ENCODE measurements around the gene IGF2.

The IGF2 gene

GRCh38 chr11:2149460-2149859 is 10.3 kb upstream of the IGF2 start:
- Histone ChIP-seq H3K36me3 (ENCODE audit: control insufficient read depth, insufficient read depth, low read length) (no peaks in the 10 kb centered on the region), H3K4me3 (replicated peaks; ENCODE audit: low read depth, low read length) (no peak overlapping the region), H3K27me3 (replicated peaks; ENCODE audit: control insufficient read depth, insufficient read depth, low read length) (peaks cover 4% of the 10 kb centered on the region; the same call in 1 of the 2 replicates)
- DNase-seq (ENCODE audit: extremely low read depth, insufficient read length) = no peak
- TF ChIP-seq CTCF (IDR thresholded peaks at IDR 0.05; ENCODE audit: insufficient read depth, low read length, poor library complexity, severe bottlenecking) = no peak

GRCh38 chr11:2148595-2148994 is 9.4 kb upstream of the IGF2 start:
- Histone ChIP-seq H3K27me3 (replicated peaks; ENCODE audit: control insufficient read depth, insufficient read depth, low read length) (peaks cover 4% of the 10 kb centered on the region; the same call in 1 of the 2 replicates), H3K36me3 (ENCODE audit: control insufficient read depth, insufficient read depth, low read length) (no peaks in the 10 kb centered on the region), H3K4me3 (replicated peaks; ENCODE audit: low read depth, low read length) (no peak overlapping the region)
- no peak for DNase-seq (ENCODE audit: extremely low read depth, insufficient read length)
- TF ChIP-seq CTCF (IDR thresholded peaks at IDR 0.05; ENCODE audit: insufficient read depth, low read length, poor library complexity, severe bottlenecking) = no peak

GRCh38 chr11:2147391-2147790 is 8.2 kb upstream of the IGF2 start:
- TF ChIP-seq CTCF (IDR thresholded peaks at IDR 0.05; ENCODE audit: insufficient read depth, low read length, poor library complexity, severe bottlenecking) = no peak
- H3K36me3 ChIP-seq (ENCODE audit: control insufficient read depth, insufficient read depth, low read length) = no peaks in the 10 kb centered on the region
- no peak for DNase-seq (ENCODE audit: extremely low read depth, insufficient read length)
- H3K27me3 ChIP-seq (replicated peaks; ENCODE audit: control insufficient read depth, insufficient read depth, low read length) = peaks cover 2% of the 10 kb centered on the region; the same call in 1 of the 2 replicates
- H3K4me3 ChIP-seq (replicated peaks; ENCODE audit: low read depth, low read length) = no peak overlapping the region

- no peak for DNase-seq (ENCODE audit: extremely low read depth, insufficient read length)
- no peak for TF ChIP-seq CTCF (IDR thresholded peaks at IDR 0.05; ENCODE audit: insufficient read depth, low read length, poor library complexity, severe bottlenecking)
- no peak overlapping the region for H3K4me3 ChIP-seq (replicated peaks; ENCODE audit: low read depth, low read length)
- H3K27me3 ChIP-seq (replicated peaks; ENCODE audit: control insufficient read depth, insufficient read depth, low read length) = peaks cover 2% of the 10 kb centered on the region; the same call in 1 of the 2 replicates
- no peaks in the 10 kb centered on the region for H3K36me3 ChIP-seq (ENCODE audit: control insufficient read depth, insufficient read depth, low read length)
These were observed 6.9 kb upstream of the IGF2 start for GRCh38 chr11:2146051-2146450.

GRCh38 chr11:2144544-2145248 is 5.5 kb upstream of the IGF2 start:
- Histone ChIP-seq H3K27me3 (replicated peaks; ENCODE audit: control insufficient read depth, insufficient read depth, low read length) (peaks cover 2% of the 10 kb centered on the region; the same call in 1 of the 2 replicates), H3K4me3 (replicated peaks; ENCODE audit: low read depth, low read length) (no peak overlapping the region), H3K36me3 (ENCODE audit: control insufficient read depth, insufficient read depth, low read length) (no peaks in the 10 kb centered on the region)
- DNase-seq (ENCODE audit: extremely low read depth, insufficient read length) = no peak
- TF ChIP-seq CTCF (IDR thresholded peaks at IDR 0.05; ENCODE audit: insufficient read depth, low read length, poor library complexity, severe bottlenecking) = no peak
